NCI-H1436 (cell line): ENCODE results near the gene ADD2.
"Not testable (repeated sequence)": the region's sequence is repeated elsewhere in the genome, so short reads cannot be mapped to it uniquely, and the experiment has no call there.

Source experiments
- DNase-seq: peaks from one replicate; lab custom pipeline; 2025; lab: John Stamatoyannopoulos, UW

ADD2 gene, protein sequence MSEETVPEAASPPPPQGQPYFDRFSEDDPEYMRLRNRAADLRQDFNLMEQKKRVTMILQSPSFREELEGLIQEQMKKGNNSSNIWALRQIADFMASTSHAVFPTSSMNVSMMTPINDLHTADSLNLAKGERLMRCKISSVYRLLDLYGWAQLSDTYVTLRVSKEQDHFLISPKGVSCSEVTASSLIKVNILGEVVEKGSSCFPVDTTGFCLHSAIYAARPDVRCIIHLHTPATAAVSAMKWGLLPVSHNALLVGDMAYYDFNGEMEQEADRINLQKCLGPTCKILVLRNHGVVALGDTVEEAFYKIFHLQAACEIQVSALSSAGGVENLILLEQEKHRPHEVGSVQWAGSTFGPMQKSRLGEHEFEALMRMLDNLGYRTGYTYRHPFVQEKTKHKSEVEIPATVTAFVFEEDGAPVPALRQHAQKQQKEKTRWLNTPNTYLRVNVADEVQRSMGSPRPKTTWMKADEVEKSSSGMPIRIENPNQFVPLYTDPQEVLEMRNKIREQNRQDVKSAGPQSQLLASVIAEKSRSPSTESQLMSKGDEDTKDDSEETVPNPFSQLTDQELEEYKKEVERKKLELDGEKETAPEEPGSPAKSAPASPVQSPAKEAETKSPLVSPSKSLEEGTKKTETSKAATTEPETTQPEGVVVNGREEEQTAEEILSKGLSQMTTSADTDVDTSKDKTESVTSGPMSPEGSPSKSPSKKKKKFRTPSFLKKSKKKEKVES

DNA sequence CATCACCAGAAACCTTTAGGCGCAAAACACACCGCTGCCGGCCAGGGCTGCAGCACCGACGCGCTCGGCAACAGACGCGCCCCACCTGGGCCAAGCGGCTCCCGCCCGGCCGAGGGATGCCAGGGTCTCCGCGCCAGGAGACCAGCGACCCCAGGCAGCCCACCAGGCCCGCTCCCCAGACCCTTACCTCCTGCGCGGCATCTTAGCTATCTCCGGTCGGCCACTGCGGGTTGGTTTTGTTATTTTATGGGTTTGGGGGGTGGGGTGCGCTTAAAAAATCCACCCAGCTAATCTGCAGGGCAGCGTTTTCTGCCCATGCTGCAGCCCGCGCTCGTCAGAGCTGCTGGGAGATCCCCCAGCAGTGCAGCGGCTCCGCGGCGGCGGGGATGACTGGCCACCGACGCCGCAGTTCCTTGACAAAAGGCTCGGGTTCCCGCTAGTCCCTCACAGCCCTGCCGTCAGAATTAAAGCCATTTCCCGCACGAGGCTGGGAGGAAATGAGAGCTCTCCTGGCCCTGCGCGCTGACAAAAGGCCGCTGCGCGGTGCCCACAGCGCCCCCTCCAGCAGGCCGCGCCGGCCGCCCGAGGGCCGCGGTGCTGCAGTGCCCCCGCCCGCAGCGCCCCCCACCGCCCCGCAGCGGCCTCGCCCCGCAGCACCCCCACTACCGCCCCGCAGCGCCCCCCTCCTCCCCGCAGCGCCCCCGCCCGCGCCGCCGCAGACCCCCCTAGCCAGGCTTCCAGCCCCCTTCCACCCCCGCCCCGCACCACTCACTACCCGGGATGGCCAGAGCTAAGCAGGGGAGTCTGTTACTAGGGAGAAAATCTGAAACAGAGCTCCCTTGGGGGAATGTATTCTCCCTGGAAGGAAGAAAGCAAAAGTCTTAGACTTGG is at the start of gene ADD2:
Gene ADD2 (minus strand): TSS at position 502 of the 891 bp plus-strand sequence. CDS start 61,792 bp downstream, outside the sequence.
- DNase-seq: peak; percentile 69

DNA sequence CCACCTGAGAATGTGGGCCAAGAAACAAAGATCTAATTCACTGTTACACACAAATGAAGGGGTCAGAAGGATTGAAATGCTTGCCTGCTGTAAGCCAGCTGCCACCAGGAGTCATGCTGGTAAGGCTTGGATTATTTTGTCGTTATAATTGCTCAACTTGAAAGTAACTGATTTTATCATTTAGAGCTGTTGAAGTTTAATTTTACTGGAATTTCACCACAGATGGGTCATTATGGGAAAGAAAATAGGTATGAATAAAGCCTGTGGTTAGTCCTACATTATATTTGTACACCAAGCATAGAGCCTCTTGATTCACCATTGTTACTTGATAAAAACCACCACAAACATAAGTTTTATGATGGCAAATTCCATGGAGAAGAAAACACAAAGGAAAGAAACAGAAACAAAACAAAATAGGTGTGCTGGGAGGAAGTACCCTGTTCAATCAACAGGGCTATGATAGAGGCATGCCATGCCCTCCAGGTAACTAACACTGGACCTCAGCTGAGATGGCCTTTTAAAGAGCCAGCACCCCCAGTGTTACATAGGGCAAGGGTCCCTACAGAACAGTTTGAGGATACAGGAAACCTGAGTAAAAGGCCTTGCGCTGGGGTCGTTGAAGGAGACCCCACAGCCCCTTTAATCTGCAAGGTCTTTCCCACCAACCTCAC is 49.4 kb upstream of the ADD2 start:
- no peak for DNase-seq

DNA sequence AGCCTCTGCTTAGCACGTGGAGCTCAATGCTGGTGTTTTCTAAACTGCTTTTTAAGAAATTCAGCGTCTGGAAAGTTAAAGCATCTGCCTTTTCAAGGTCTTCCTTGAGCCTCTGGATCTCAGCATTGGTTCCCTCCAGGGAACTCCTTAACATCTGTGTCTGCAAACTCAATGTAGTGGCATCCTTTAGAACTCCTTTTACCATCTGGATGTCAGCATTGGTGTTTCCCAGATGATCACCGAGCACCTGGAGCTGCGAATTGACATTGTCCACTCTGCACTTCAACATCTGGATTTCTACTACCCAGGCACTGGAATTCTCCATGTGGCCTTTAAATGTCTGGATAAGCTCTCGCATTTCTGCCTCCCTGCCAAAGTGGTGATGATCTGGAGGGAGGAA is 48.7 kb upstream of the ADD2 start:
- DNase-seq: no peak

DNA sequence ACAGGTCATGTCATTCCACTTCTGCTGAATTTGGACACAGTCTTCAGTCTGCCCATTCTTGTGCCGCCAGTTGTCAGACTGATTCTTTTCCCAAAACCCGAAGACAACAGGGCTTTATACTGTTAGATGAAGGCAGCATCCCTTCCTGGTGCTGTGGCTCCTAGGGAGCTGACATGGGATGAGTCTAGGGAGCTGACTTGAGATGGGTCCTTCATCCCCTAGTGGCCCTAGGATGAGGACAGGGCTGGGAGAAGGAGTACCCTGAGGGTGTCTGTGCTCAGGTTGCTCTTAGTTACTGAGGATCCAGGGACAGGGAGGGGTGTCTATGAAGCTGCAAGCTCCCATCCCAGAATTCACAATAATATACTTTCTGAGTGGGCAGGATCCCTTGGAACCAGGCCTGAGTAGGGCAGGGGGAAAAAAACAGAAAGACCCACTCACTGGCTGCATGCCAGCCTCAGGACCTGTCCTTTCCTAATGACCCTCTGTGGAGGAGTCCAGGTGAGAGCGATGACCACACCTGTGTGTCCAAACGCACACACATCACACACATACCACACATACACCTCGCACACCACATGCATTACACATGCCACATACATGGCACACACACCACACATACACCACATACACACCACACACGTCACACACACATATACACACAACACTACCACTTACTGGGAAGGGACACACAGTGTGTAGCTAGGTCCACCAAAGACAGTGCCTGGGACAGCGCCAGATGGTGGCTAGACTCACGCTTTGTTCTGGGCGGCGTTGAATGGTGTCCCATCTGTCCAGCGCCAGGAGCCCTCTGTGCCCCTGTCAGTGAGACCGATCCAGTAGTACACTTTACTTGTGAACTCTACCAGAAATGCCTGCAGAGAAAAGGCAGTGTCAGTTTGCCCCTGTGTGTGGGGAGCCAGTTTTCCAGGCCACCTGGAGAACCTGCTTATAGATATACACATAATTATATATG is 41.3 kb upstream of the ADD2 start:
- no peak for DNase-seq

DNA sequence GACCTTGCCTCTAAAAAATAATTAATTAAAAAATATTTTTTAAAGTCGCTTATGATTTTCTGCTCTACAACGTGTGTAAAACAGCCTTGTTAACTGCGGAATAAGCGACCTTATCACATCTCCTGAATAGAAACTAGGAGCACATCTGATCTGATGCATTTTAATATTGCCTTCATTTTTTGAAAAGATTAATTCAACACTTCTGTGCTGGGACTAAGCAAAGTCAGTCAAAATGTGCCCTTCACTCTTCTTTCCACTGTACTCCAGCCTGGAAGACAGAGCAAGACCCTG is 39.8 kb upstream of the ADD2 start:
- no peak for DNase-seq

DNA sequence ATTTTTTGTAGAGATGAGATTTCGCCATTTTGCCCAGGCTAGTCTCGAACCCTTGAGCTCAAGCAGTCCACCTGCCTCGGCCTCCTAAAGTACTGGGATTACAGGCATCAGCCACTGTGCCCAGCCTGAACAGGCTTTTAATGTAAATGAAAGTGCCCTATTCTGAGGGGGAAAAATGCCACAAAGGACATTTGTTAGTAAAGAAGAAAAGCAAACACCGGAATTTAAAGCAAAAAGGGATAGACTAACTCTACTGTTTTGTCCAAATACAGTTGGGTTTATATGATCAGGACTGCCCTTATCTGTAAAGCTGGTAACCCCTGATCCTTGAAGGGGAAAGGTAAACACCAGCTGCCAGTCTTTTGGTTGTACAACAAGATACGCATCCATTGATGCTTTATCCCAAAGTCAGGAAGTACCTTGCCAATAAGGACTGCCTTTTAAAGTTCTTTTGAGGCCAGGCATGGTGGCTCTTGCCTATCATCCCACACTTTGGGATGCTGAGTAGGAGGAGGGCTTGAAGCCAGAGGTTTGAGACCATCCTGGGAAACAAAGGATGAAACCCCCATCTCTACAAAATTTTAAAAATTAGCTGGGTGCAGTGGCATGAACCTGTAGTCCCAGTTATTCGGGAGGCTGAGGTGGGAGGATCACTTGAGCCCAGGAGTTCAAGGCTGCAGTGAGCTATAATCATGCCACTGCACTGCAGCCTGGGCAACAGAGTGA is 39.3 kb upstream of the ADD2 start:
- DNase-seq: no peak

DNA sequence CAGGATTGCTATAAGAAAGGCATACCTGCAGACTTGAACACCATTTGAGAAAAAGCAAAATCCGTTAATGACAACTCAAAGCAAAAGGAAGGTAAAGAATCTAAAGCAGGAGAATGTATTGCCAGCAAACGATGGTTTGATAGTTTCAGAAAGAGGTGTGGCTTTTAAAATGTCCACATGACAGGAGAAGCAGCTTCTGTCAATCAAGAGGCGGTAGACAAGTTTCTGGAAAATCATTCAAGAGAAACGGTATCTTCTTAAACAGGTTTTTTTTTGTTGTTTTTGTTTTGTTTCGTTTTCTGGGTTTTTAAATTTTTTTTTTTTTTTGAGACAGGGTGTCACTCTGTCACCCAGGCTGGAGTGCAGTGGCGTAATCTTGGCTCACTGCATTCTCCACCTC is 38.6 kb upstream of the ADD2 start:
- DNase-seq: no peak

DNA sequence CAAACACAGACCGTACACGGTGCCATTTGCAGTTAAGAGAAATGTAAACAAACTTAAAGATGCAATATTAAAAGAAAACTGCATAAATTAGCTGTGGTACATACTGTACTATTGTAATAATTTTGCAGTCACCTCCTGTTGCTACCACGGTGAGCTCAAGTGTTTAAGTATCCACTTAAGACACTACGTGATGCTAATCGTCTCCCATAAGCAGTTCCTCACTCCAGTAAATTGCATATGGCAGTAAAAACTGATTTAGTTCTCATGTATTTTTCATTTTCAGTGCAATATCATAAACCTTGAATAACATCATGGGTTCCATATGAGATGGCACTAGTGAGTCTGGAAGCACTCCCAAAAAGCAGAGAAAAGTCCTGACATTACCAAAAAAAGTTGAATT is 38.0 kb upstream of the ADD2 start:
- DNase-seq: peak; percentile 63

DNA sequence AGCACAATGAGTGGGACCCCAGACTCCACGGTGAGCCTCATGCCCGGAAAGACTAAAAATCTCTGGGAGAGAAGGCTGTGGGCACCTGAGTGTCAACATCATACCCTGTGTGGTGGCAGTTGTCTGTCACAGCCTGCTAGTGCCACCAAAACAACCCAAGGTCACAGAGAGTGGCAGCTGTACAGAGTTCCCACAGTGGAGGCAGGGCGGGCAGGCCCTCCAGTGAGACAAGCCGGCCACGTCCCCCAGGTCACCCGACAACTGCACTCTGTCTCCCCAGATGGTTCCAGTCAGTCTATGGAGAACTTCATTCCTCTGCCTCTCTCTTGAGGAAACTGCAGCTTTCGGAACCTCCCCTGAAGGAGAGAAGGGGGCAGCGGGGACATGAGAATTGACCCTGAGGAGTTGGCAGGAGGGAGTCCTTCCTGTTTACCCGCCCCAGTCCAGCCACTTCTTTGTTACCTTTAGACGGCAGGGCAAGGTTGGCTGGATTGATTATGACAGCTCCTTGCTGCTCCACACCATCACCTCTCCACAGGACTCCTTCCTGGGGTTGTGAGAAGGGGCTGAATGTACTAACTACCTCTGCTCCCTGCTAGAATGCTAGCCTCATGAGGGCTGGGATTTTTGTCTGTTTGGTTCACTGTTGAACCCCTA is 33.7 kb upstream of the ADD2 start:
- no peak for DNase-seq

DNA sequence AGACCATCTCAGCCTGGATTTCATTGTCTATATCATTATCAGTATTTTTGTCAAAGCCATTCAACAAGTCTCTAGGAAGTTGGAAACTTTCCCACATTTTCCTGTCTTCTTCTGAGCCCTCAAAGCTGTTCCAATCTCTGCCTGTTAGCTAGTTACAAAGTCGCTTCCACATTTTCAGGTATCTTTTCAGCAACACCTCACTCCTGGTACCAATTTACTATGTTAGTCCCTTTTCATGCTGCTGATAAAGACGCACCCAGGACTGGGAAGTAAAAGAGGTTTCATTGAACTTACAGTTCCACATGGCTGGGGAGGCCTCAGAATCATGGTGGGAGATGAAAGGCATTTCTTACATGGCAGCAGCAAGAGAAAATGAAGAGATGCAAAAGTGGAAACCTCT is 31.7 kb upstream of the ADD2 start:
- no peak for DNase-seq

DNA sequence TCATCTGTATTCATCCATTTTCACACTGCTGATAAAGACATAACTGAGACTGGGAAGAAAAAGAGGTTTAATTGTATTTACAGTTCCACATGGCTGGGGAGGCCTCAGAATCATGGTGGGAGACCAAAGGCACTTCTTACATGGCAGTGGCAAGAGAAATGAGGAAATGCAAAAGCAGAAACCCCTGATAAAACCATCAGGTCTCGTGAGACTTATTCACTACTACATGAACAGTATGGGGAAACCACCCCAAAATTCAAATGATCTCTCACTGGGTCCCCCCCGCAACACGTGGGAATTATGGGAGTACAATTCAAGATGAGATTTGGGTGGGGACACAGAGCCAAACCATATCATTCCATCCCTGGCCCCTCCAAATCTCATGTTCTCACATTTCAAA is 30.0 kb upstream of the ADD2 start:
- not testable (repeated sequence) for DNase-seq

DNA sequence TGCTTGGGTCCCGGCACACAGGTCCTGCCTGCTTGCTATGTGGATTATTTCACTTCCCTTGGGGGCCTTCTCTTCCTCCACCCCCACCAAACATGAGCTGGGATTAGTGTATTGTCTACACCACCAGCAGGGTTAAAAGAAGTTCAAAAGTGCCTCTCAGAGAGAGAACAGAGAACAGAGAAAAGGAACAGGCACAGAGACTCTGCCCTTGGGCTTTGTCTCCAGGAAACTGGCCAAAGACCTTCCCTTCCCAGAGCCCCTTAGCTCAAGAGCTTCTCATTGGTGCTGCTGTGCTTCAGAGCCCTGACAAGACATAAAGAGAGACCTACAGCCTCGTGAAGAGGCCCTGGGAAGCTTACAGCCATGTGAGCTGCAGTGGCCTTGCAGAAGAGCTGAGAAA is 29.5 kb upstream of the ADD2 start:
- DNase-seq: no peak

DNA sequence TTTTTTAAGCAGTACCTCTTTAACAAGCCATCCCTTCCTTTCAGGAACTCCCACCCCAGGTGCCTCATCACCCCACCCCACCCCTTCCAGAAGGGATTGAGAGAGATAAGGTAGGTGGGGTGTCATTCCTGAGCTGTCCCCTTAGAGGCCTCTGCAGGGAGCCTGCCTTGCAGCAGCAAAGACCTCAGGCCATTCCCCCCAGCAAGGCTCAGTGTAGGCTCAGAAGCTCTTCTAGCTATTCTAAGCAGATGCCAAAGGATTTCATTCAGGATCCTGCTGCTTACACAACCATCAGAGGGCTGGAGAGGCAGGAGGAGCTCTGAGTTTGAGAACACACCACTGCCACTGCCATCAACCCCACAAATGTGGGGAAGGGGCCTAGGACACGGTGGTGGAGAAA is 28.3 kb upstream of the ADD2 start:
- DNase-seq: no peak

DNA sequence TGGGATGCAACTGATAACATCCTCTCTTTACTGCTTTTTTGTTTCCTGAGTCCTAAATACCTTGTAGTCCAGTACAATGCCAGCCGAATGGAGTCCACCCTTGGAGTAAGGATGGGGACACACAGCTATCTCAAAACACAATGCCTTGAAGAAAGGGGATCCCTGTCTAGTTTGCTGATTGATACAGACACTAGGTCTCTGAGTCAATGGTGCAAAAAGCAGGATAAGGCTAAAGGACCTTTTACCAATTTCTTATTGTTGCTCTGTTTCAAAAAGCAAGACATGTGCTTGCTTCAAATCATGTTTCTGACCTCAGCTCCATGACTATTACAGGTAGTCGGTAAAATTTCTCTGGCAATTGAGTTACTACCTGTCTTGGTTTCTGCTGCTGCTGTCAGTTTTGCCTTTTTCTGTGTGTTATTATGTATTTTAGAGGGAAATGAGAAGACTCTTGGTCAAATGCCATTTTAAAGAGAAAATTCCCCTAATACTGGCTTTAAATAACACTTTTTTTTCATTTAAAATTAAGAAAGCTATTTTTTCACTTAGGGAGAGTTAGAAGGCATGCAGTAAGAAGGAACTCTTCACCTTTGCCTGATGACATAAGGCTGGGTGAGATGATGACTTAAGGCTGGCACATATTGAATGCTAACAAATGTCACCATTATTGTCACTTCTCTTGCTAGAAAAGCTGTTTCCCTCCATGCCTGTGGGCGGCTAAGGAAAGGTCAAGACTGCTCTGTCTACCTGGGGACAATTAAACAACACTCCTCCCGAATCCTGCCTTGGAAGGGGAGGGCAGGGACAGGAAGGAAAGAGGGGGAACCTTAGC is 27.4 kb upstream of the ADD2 start:
- no peak for DNase-seq

DNA sequence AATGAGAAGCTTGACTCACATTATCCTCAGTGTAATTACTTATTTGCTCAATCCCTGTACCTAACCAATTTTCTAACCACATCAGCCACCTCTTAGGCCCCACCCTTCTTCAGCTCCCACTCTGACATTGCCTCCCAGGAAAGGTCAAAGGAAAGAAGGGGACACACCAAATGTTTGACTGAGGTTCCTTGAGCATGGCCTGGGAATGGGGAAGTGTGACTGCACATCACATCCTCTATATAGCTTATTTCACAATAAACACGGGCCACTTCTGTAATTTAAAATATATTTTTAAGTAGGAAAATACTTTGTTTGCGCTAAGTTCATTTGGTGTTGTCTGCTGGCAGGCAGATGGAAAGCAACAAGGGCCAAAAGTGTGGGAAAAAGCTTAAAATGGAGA is 25.4 kb upstream of the ADD2 start:
- DNase-seq: no peak

DNA sequence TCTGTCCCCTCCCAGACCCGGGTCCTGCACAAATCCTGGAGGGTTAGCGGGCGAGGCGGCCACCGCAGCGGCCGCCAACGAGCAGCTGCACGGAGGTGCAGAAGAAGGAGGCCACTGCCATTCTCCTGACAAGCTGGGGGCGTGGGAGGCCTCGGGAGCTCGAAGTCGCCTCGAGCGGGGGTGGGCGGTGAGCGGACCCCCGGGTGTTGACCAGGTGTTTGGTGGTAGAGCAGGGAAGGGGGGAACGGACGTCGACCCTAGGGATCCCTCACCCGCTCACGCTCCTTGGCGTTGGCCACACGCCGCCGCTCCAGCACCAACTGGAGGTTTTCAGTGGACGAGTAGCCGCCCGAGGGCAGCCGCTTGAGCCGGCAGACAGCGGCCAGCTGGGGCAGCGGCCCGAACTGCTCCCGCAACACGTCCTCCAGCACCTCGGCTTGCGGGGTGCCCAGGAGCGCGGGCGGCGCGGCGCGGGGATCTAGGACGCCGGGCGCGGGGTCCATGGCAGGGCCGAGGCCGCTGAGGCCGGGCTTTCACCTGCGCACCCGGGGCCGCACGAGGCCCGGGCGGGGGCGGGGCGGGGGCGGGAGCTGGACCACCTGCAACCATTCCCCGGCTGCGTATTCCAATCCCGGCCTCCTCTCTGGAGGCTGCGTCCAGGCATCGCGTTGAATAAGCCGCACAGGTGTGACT is 22.3 kb upstream of the ADD2 start, which contains the start of gene FIGLA:
Gene FIGLA (minus strand): TSS at position 508 of the 693 bp plus-strand sequence. CDS start 5 bp downstream, at position 503.
- no peak for DNase-seq

DNA sequence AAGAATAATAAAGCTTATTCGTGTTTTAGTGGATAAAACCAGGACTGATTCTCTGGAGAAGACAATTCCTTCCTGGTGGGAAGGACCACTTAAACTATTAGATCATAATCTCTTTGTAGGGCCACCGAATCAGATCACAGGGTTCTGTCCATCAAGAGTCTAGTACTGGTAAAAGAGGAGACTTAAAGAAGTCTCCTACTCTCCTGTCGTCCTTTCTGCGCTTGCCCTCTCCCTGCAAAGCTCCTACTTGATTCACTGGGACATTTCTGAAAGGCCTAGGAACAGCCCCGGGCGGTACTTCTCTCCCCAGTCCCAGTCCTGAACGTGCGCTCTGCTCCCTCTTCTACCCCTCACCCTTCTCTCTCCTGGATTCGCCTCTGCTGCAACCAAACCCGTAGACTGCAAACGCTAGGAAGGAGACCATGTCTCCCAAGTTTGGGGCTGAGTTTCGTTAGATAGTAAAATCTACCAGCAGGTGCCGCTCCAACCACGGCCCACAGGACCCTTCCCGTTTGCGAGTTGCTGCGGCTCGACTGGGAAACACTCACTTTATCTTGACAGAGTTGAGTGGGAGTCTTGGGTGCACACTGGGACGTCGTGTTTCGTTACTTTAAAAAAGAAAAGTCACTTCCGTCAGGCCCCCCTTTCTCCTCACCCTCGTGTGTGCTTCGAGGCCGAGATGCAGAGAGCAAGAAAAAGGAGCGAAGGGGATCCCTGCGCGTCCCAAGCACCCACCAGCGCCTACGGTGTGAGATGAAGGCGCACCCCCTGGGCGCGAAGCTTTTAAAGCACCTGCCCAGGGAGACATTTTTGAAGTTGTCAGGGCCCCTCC is 21.5 kb upstream of the ADD2 start:
- peak; percentile 41 for DNase-seq
